Measurements from ENCODE around the gene TOMM40L. TPM values are rescaled to one million over a fixed set of nuclear protein-coding genes. Genes with fewer than 3 reads are reported as not detected.

TOMM40L gene
- total RNA-seq, 1 donor: 6.5 TPM

GRCh38 chr1:161266202-161266601, 40.3 kb downstream of the TOMM40L start:
- Histone ChIP-seq H3K4me1 (ENCODE audit: insufficient read depth, low read length) (peaks cover 7% of the 10 kb centered on the region), H3K27me3 (ENCODE audit: insufficient read depth, low read length) (peaks cover 10% of the 10 kb centered on the region), H3K27ac (ENCODE audit: low read depth, low read length) (no peak overlapping the region), H4K20me1 (ENCODE audit: insufficient read depth, low read length) (no peaks in the 10 kb centered on the region), H3K36me3 (ENCODE audit: insufficient read depth, low read length) (no peaks in the 10 kb centered on the region), H3K4me2 (ENCODE audit: insufficient read depth, low read length) (no peak overlapping the region), H2AFZ (ENCODE audit: low read length) (no peak overlapping the region), H3K79me2 (ENCODE audit: insufficient read depth, low read length) (no peaks in the 10 kb centered on the region), H3K9me3 (ENCODE audit: low read depth, low read length) (no peaks in the 10 kb centered on the region), H3K4me3 (ENCODE audit: insufficient read depth, low read length) (no peak overlapping the region)
- peak; percentile 92 for DNase-seq (ENCODE audit: insufficient read length, low spot score, missing footprints)
- no peak for TF ChIP-seq CTCF (IDR thresholded peaks at IDR 0.05; ENCODE audit: extremely low read depth, low read depth, low read length)

GRCh38 chr1:161266836-161267235, 41.0 kb downstream of the TOMM40L start:
- Histone ChIP-seq H4K20me1 (ENCODE audit: insufficient read depth, low read length) (no peaks in the 10 kb centered on the region), H3K4me3 (ENCODE audit: insufficient read depth, low read length) (no peak overlapping the region), H3K79me2 (ENCODE audit: insufficient read depth, low read length) (no peaks in the 10 kb centered on the region), H3K27ac (ENCODE audit: low read depth, low read length) (no peak overlapping the region), H3K36me3 (ENCODE audit: insufficient read depth, low read length) (no peaks in the 10 kb centered on the region), H2AFZ (ENCODE audit: low read length) (no peak overlapping the region), H3K9me3 (ENCODE audit: low read depth, low read length) (no peaks in the 10 kb centered on the region), H3K4me1 (ENCODE audit: insufficient read depth, low read length) (peaks cover 7% of the 10 kb centered on the region), H3K27me3 (ENCODE audit: insufficient read depth, low read length) (peaks cover 3% of the 10 kb centered on the region), H3K4me2 (ENCODE audit: insufficient read depth, low read length) (no peak overlapping the region)
- TF ChIP-seq CTCF (IDR thresholded peaks at IDR 0.05; ENCODE audit: extremely low read depth, low read depth, low read length): no peak
- no peak for DNase-seq (ENCODE audit: insufficient read length, low spot score, missing footprints)

GRCh38 chr1:161267321-161267720, 41.5 kb downstream of the TOMM40L start:
- H3K36me3 ChIP-seq (ENCODE audit: insufficient read depth, low read length): no peaks in the 10 kb centered on the region
- H3K27me3 ChIP-seq (ENCODE audit: insufficient read depth, low read length): peaks cover 2% of the 10 kb centered on the region
- H2AFZ ChIP-seq (ENCODE audit: low read length): no peak overlapping the region
- no peak overlapping the region for H3K4me3 ChIP-seq (ENCODE audit: insufficient read depth, low read length)
- DNase-seq (ENCODE audit: insufficient read length, low spot score, missing footprints): peak; percentile 72
- H3K27ac ChIP-seq (ENCODE audit: low read depth, low read length): no peak overlapping the region
- H3K4me2 ChIP-seq (ENCODE audit: insufficient read depth, low read length): no peak overlapping the region
- H4K20me1 ChIP-seq (ENCODE audit: insufficient read depth, low read length): no peaks in the 10 kb centered on the region
- H3K4me1 ChIP-seq (ENCODE audit: insufficient read depth, low read length): peaks cover 7% of the 10 kb centered on the region
- H3K79me2 ChIP-seq (ENCODE audit: insufficient read depth, low read length): no peaks in the 10 kb centered on the region
- no peaks in the 10 kb centered on the region for H3K9me3 ChIP-seq (ENCODE audit: low read depth, low read length)
- TF ChIP-seq CTCF (IDR thresholded peaks at IDR 0.05; ENCODE audit: extremely low read depth, low read depth, low read length): no peak

- Histone ChIP-seq H2AFZ (ENCODE audit: low read length) (no peak overlapping the region), H4K20me1 (ENCODE audit: insufficient read depth, low read length) (no peaks in the 10 kb centered on the region), H3K9me3 (ENCODE audit: low read depth, low read length) (no peaks in the 10 kb centered on the region), H3K36me3 (ENCODE audit: insufficient read depth, low read length) (no peaks in the 10 kb centered on the region), H3K27me3 (ENCODE audit: insufficient read depth, low read length) (peaks cover 21% of the 10 kb centered on the region), H3K4me3 (ENCODE audit: insufficient read depth, low read length) (no peak overlapping the region), H3K4me1 (ENCODE audit: insufficient read depth, low read length) (no peaks in the 10 kb centered on the region), H3K79me2 (ENCODE audit: insufficient read depth, low read length) (no peaks in the 10 kb centered on the region), H3K4me2 (ENCODE audit: insufficient read depth, low read length) (no peak overlapping the region), H3K27ac (ENCODE audit: low read depth, low read length) (no peak overlapping the region)
- no peak for DNase-seq (ENCODE audit: insufficient read length, low spot score, missing footprints)
- no peak for TF ChIP-seq CTCF (IDR thresholded peaks at IDR 0.05; ENCODE audit: extremely low read depth, low read depth, low read length)
Observed at GRCh38 chr1:161273402-161273801, 47.5 kb downstream of the TOMM40L start.
